ENCODE results near the gene PTPRT. TPM values are rescaled to one million over a fixed set of nuclear protein-coding genes. Genes with fewer than 3 reads are reported as not detected.

The PTPRT gene
- total RNA-seq, 2 donors from 2014 or later = not detected

DNA sequence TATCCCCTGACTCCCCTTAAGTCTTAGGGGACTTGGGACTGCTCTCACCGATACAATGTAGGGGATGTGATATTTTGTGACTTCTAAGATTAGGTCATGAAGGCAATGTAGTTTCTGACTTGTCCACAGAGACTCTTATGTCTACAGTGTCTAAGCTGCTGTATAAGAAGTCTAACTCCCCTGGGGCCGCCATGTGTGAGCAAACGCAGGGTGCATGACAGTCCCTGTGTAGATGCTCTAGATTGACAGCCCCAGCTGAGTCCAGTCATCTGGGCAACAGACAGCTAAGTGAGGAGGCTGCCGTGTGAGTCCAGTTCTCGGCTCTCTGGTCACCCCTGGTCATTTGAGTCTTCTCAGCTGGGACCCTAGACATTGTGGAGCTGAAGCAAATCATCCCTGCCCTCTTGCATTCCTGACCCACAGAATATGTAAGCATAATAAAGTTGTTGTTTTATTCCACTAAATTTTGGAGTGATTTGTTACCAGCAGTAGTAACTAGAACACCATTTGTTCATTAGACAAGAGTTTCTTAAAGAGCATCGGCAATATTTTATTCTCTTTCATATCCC lies 828.2 kb downstream of the PTPRT start:
- Mint-ChIP-seq H3K27ac (no peak overlapping the region), H3K4me1 (no peaks in the 10 kb centered on the region), H3K27me3 (no peaks in the 10 kb centered on the region), H3K4me3 (no peak overlapping the region), H3K36me3 (ENCODE audit: low read depth) (no peaks in the 10 kb centered on the region), H3K9me3 (peaks cover 8% of the 10 kb centered on the region)
- no peak for ATAC-seq (replicated peaks)

DNA sequence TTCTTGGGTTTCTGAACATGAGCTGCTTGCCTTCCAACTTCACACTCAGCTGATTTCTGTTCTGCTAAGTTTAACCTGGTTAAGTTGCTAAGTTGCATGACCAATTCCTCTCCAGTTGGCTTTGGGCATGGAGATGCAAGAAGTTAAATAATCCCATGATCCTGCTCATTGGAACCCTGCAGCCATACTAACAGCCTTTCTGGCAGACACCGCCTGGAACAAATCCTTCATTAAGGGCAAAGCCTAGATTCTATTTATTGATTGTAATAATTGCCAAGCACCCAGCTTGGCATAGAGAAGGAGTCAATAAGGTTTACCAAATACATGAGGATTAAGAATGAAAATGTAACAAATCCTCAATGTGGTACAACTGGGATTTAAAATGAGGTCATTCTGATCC lies 829.1 kb downstream of the PTPRT start:
- ATAC-seq (replicated peaks) = no peak
- no peaks in the 10 kb centered on the region for H3K27me3 Mint-ChIP-seq
- H3K27ac Mint-ChIP-seq = no peak overlapping the region
- H3K4me1 Mint-ChIP-seq = no peaks in the 10 kb centered on the region
- no peak overlapping the region for H3K4me3 Mint-ChIP-seq
- no peaks in the 10 kb centered on the region for H3K36me3 Mint-ChIP-seq (ENCODE audit: low read depth)
- peaks cover 7% of the 10 kb centered on the region for H3K9me3 Mint-ChIP-seq

DNA sequence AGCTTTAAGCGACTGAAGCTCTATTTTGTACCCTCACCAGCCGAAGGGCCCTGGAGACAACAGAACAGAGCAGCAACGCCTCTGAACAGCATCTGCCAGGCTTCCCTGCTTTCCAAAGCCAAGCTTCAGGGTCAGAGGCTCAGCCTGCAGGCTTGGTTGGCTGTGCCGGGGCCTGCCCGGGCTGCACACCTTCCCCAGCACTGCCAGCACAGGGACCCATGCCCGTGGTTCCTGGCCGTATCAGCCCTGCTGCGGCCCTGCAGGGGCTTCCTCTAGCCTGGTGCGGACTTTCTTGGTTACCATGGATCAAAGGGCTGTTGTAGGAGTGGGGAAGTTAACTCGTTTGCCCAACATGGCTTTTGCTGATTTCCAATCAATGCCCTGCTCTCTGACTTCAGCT lies 830.1 kb downstream of the PTPRT start:
- Mint-ChIP-seq H3K36me3 (ENCODE audit: low read depth) (no peaks in the 10 kb centered on the region), H3K4me1 (no peaks in the 10 kb centered on the region), H3K27me3 (no peaks in the 10 kb centered on the region), H3K4me3 (no peak overlapping the region), H3K27ac (no peak overlapping the region), H3K9me3 (peaks cover 12% of the 10 kb centered on the region)
- ATAC-seq (replicated peaks) = no peak

DNA sequence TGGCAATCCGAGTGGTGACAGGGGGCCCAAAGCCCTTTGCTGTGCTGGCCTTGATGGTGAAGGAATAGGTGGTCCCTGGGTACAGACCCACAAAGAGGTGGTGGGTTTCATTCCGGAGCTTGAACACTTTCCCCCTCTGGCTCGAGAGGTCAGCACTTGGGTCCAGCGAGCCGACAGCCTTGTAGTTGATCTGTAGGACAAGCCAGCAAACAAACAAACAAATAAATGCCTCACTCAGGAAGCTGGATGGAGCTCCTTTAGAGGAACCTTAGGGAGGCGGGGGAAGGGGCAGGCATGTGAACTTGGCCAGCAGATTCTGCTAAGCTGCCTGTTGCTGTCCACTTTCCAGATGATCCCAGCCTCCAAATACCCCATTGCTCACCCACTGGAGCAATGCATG lies 837.6 kb downstream of the PTPRT start:
- ATAC-seq (replicated peaks) = no peak
- no peaks in the 10 kb centered on the region for H3K4me1 Mint-ChIP-seq
- peaks cover 12% of the 10 kb centered on the region for H3K9me3 Mint-ChIP-seq
- no peaks in the 10 kb centered on the region for H3K36me3 Mint-ChIP-seq (ENCODE audit: low read depth)
- no peak overlapping the region for H3K4me3 Mint-ChIP-seq
- no peaks in the 10 kb centered on the region for H3K27me3 Mint-ChIP-seq
- no peak overlapping the region for H3K27ac Mint-ChIP-seq

DNA sequence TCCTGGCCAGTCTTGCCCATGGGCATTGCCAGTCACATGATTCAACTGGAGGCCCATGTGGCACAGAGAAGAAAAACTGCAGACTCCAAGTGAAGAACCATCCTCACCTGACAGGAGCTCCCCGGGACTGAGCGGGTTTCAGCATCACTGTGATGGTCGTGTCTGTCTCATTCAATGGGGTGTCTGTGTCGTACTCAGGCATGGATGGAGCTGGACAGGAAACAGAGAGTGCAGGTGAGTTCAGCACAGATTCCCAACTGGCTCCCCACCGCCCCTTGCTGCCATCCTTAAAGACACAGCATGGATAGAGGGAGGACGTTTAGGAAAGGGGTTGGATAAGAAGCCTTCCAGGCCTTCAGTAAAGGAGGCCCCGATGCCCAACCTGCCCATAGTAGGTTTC lies 839.2 kb downstream of the PTPRT start:
- Mint-ChIP-seq H3K9me3 (peaks cover 4% of the 10 kb centered on the region), H3K36me3 (ENCODE audit: low read depth) (no peaks in the 10 kb centered on the region), H3K4me1 (no peaks in the 10 kb centered on the region), H3K27ac (no peak overlapping the region), H3K27me3 (no peaks in the 10 kb centered on the region), H3K4me3 (no peak overlapping the region)
- ATAC-seq (replicated peaks) = no peak

DNA sequence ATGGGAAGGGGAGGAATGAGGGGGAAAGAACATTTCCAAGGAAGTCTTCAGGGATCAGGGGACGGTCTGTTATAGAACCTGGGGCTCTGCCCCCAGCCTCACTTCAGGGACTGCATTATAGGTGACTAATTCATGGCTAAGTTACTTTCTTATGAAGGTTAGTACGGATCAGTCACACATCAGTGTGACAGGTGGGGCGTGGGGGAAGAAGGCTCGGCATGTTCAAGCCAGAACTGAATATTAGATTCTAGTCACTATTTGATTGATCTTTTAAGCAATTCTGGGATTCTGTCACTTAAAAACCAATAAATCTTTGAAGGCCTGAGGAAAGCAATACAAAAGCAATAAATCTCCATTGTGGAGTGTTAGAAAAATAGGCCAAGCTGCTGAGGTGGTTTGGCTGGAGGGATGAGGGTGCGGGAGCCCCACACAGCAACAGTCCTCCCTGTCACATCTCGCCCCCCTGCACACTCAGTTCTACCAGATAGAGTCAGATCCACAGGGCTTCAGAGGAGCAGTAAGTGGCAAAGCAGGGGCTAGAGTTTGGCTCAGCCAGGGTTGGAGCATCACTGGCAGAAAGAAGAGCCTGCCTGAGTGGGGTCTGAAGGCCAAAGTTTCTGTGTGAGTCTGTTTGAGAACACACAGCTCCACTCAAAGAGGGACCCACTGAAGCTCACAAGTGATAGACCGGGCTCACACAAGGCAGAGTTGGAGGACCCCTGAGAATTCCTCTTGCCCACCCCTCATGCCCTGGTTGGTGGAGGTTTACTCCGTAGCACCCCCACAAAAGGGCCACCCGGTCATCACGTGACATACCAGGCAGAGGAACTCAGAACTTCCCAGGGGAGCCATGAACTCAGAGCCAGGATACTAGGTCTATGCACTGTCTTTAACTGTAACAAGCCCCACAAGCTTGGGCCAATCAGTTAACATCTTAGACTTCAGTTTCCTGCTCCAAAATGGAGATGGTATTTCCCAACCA lies 843.2 kb downstream of the PTPRT start:
- Mint-ChIP-seq H3K4me1 (no peaks in the 10 kb centered on the region), H3K36me3 (ENCODE audit: low read depth) (no peaks in the 10 kb centered on the region), H3K27me3 (no peaks in the 10 kb centered on the region), H3K27ac (no peak overlapping the region), H3K4me3 (no peak overlapping the region), H3K9me3 (peaks cover 5% of the 10 kb centered on the region)
- ATAC-seq (replicated peaks) = no peak

DNA sequence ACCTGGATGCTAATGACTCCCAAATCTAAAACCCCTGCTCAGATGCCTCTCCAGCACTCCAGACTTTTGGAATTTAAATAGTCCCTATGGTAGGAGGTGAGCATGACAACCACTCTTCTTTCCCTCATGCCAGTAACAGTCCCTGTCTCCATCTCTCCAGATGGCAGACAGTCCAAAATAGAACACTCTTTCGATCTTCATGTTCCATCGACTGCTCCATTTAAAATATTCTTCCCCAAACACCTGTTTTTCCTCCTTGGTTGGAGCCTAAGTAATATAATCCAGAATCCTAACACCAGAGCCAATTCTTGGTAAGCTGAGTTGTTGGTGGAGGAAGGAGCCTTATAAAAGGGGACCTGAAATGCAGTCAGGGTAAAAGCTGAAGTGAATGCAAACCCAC lies 848.1 kb downstream of the PTPRT start:
- no peak for ATAC-seq (replicated peaks)
- H3K36me3 Mint-ChIP-seq (ENCODE audit: low read depth) = no peaks in the 10 kb centered on the region
- H3K27ac Mint-ChIP-seq = no peak overlapping the region

DNA sequence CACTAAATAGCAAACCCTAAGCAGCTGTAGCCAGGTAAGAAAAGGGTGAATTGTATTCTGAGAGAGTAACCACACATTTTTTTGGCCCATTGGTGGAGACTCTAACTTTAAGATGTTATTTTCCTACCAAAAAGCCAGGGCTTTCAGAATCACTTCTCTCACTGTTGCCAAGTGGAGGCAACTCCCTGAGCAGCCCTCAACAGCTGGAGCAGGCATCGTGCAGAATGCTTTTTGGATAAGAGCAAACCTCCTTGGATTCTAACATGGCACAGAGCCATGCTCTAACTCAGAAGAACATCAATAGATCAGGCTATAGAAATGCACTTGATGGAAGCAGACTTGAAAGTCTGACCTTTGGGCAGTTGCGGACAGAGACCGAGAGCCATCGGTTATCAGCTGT lies 849.3 kb downstream of the PTPRT start:
- Mint-ChIP-seq H3K27ac (no peak overlapping the region), H3K4me3 (no peak overlapping the region), H3K36me3 (ENCODE audit: low read depth) (no peaks in the 10 kb centered on the region), H3K9me3 (peaks cover 13% of the 10 kb centered on the region), H3K4me1 (no peaks in the 10 kb centered on the region), H3K27me3 (no peaks in the 10 kb centered on the region)
- no peak for ATAC-seq (replicated peaks)

More for the DNA sequence above, 848.1 kb downstream of the PTPRT start:
- Mint-ChIP-seq H3K4me3 (no peak overlapping the region), H3K27me3 (no peaks in the 10 kb centered on the region), H3K4me1 (no peaks in the 10 kb centered on the region), H3K9me3 (peaks cover 10% of the 10 kb centered on the region)

DNA sequence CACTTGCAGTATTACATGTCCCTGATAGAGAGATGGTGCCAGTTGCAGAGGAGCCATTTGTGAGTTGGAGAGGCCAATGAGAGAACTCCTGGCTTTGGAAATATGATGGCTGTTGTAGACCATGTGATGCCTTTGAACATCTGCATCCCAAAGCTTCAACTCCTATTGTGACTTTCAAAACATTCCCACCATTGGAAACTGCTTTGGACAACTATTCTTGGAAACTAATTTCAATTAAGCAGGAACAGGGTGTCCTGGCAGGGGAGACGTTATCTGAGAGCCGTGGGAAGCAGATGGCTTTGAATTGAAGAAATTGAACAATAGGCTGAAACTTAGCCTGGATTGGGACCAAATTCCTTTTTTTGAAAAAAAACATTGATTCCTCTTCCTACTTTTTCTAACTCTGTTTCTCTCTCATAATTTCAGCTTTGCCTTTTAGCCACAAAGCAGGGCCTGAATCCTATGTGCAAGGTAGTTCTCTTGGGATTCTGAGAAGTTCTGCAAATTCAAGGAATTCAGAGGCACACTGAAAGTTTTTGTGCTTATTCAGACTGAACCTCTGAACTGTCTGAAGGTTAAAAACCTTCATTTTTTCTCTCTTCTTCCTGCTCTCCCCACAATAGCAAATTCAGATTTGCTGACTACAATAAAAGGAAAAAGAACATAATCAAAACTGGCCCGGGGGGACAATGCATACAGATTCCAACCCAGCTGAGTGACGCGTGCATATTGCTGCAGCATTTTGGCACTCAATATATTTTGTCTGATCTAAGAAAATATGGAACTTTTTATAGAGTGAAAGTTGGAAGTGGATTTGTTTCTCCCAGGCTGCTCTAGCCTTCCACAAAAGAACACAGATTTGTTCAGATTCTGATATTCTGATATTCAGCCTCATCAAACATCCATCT lies 851.2 kb downstream of the PTPRT start:
- H3K4me1 Mint-ChIP-seq = no peaks in the 10 kb centered on the region
- ATAC-seq (replicated peaks) = no peak
- no peak overlapping the region for H3K27ac Mint-ChIP-seq
- H3K9me3 Mint-ChIP-seq = peaks cover 16% of the 10 kb centered on the region
- H3K4me3 Mint-ChIP-seq = no peak overlapping the region
- H3K27me3 Mint-ChIP-seq = no peaks in the 10 kb centered on the region
- H3K36me3 Mint-ChIP-seq (ENCODE audit: low read depth) = no peaks in the 10 kb centered on the region

DNA sequence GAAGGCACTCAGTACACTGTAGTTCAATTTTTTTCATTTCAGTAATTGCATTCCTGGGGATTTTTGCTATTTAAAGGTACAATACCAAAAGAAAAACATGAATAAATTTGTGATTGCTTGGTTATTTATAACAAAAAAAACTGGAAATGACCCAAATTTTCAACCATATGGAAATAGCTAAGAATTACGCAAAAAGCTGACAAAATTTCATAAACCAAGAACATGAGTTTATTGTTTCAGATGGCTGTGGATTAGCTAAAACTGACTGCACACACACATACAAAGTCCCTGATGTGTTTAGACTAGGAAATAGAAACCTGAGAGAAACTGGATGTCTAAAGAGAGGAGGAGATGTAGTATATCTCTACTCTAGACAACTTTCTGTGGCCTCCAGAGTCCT lies 853.1 kb downstream of the PTPRT start:
- H3K27me3 Mint-ChIP-seq = no peaks in the 10 kb centered on the region
- no peaks in the 10 kb centered on the region for H3K36me3 Mint-ChIP-seq (ENCODE audit: low read depth)
- peaks cover 11% of the 10 kb centered on the region for H3K9me3 Mint-ChIP-seq
- H3K4me3 Mint-ChIP-seq = no peak overlapping the region
- H3K4me1 Mint-ChIP-seq = no peaks in the 10 kb centered on the region
- no peak for ATAC-seq (replicated peaks)
- no peak overlapping the region for H3K27ac Mint-ChIP-seq

DNA sequence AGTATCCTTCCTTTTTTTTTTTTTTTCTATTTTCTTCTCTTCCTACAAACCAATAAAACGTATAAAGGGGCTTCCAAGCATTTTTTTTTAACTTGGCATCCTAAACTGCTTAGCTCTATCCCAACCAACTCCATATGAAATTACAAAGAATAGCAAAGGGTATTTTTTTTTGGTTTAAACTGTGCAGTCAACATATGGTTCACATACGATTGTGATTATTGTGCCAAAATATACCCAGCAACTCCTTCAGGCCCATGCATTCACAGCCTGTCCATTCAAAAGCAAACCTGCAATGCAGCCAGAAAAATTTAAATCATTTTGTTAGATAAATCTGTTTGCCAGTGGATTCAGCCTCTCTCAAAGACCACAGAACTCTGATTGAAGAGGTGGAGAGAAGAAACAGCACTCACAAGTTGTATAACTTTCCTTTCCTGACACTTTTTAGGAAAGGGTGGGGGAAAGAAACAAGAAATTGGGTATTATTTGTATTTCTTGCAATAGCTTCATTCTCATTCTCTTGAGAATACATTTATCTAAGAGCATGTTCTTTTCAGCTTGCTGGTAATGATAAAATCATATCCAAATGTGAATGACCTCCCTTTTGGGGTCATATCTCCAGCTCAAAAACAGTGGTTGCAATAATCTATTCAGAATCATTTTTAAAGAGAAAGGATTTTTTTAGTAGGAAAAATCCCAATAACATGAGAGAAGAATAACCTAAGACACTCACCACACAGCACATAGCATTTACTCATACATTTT lies 870.3 kb downstream of the PTPRT start:
- no peak overlapping the region for H3K4me3 Mint-ChIP-seq
- no peak for ATAC-seq (replicated peaks)
- H3K9me3 Mint-ChIP-seq = peaks cover 11% of the 10 kb centered on the region
- no peaks in the 10 kb centered on the region for H3K4me1 Mint-ChIP-seq
- no peaks in the 10 kb centered on the region for H3K36me3 Mint-ChIP-seq (ENCODE audit: low read depth)
- no peaks in the 10 kb centered on the region for H3K27me3 Mint-ChIP-seq
- no peak overlapping the region for H3K27ac Mint-ChIP-seq

DNA sequence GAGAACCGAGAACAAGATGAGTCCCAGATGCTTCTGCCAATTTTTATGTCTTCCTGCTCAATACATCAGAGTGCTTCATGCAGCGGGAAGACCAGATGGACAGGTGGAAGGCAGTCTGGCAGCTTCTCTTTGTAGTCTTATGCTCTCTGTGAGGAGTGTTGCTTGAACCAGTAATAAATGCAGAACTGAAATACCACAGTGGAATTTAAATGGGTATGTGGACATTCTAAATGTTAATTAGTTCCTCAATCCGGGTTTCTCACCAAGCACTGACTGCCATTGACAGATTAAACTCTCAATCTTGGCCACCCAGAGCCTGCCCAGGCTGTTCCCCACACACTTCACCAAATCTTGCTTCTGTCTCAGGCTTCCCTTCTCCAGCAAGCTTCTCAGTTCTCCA lies 876.0 kb downstream of the PTPRT start:
- no peak for ATAC-seq (replicated peaks)
- Mint-ChIP-seq H3K9me3 (peaks cover 11% of the 10 kb centered on the region), H3K27ac (no peak overlapping the region), H3K4me1 (no peaks in the 10 kb centered on the region), H3K4me3 (no peak overlapping the region), H3K36me3 (ENCODE audit: low read depth) (no peaks in the 10 kb centered on the region), H3K27me3 (no peaks in the 10 kb centered on the region)

DNA sequence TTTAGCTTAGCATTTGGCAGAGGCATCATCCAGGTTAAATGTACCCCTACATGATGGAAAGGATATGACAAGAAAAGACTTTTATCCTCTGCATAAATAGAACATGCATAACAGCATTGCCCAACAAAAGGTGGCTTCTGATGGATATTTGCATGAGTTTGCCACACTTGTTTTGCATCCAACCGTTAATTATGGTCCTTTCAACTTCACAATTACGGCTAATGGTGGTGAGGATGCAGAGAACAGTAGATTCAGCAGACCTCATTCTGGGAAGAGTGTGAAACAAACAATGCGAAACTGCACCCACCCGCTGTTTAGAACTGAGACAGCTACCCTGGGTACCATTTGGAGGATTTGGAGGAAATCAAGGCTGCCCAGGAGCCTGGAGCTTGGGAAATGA lies 880.7 kb downstream of the PTPRT start:
- no peak overlapping the region for H3K27ac Mint-ChIP-seq
- H3K4me1 Mint-ChIP-seq = no peaks in the 10 kb centered on the region
- peaks cover 5% of the 10 kb centered on the region for H3K9me3 Mint-ChIP-seq
- H3K36me3 Mint-ChIP-seq (ENCODE audit: low read depth) = no peaks in the 10 kb centered on the region
- H3K4me3 Mint-ChIP-seq = no peak overlapping the region
- H3K27me3 Mint-ChIP-seq = no peaks in the 10 kb centered on the region
- no peak for ATAC-seq (replicated peaks)

DNA sequence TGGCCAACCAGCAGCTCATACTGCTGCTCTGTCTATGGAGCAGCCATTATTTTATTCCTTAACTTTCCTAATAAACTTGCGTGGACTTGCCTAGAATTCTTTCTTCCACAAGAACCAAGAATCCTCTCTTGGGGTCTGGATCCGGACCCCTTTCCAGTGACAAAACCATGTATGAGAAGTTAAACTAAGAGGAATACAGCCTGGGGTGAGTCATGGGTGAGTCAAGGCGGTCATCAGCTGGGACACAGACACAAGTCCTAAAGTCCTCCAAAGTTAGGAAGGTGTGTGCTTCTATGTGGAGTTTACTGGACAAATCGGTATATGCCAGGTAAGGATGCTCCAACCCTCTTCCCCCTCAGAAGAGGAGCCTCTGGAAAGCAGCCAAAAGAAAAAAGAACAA lies 881.5 kb downstream of the PTPRT start:
- Mint-ChIP-seq H3K36me3 (ENCODE audit: low read depth) (no peaks in the 10 kb centered on the region), H3K27me3 (no peaks in the 10 kb centered on the region), H3K4me3 (no peak overlapping the region), H3K9me3 (peaks cover 5% of the 10 kb centered on the region), H3K27ac (no peak overlapping the region), H3K4me1 (no peaks in the 10 kb centered on the region)
- ATAC-seq (replicated peaks) = no peak
